Left renal cortex interstitium (tissue), 4 donors: ENCODE measurements around the gene TNS1. TPM values are rescaled to one million over a fixed set of nuclear protein-coding genes. Genes with fewer than 3 reads are reported as not detected.
"Not testable (repeated sequence)": the region's sequence is repeated elsewhere in the genome, so short reads cannot be mapped to it uniquely, and the experiment has no call there.

Source experiments
- DNase-seq, 4 donors: peaks; one replicate each; pipeline ENCODE4 v3.0.0-alpha.2; 2013; ENCODE audit warnings: low read depth in 4 of 4, low spot score in 2 of 4, missing footprints in 1 of 4
- polyA plus RNA-seq, 4 donors: library from polyadenylated mRNA; unstranded; fragments of 120-200 nt; gene quantifications; one replicate each; pipeline ENCODE4 v1.2.1, GENCODE V29; 2013; ENCODE audit not compliant: insufficient read length in 4 of 4

The TNS1 gene
- polyA plus RNA-seq: 10 to 100 TPM; 54.8 to 69.7 (median 62.2) TPM

GRCh38 chr2:218002845-218003180 lies at the start of gene TNS1:
TSS of gene TNS1 (minus strand) at chr2:218002995. CDS start at chr2:218002872, 123 bp downstream.
- no peak for DNase-seq

GRCh38 chr2:218051903-218052302 lies 49.1 kb upstream of the TNS1 start:
- no peak for DNase-seq

GRCh38 chr2:218047536-218048225 lies 44.9 kb upstream of the TNS1 start:
- no peak for DNase-seq

- no peak for DNase-seq
These were observed 43.4 kb upstream of the TNS1 start for GRCh38 chr2:218046238-218046637.

- not testable (repeated sequence) for DNase-seq
These were observed 41.8 kb upstream of the TNS1 start for GRCh38 chr2:218044599-218044998.

GRCh38 chr2:218043701-218044109 lies 40.9 kb upstream of the TNS1 start:
- no peak for DNase-seq

GRCh38 chr2:218043100-218043499 lies 40.3 kb upstream of the TNS1 start:
- DNase-seq: no peak

GRCh38 chr2:218041302-218042168 lies 38.7 kb upstream of the TNS1 start:
- no peak for DNase-seq

GRCh38 chr2:218040883-218041282 lies 38.1 kb upstream of the TNS1 start:
- no peak for DNase-seq

- DNase-seq: no peak
These were observed 36.4 kb upstream of the TNS1 start for GRCh38 chr2:218039171-218039570.

GRCh38 chr2:218036371-218036770 lies 33.6 kb upstream of the TNS1 start:
- no peak for DNase-seq

- DNase-seq: no peak
These were observed 32.8 kb upstream of the TNS1 start for GRCh38 chr2:218035463-218036100.

- DNase-seq: peak in 1 of 4 donors; percentile 26
These were observed 31.9 kb upstream of the TNS1 start for GRCh38 chr2:218034497-218035213.

- no peak for DNase-seq
These were observed 31.0 kb upstream of the TNS1 start for GRCh38 chr2:218033590-218034496.

- DNase-seq: no peak
These were observed 30.4 kb upstream of the TNS1 start for GRCh38 chr2:218033208-218033589.

- no peak for DNase-seq
These were observed 29.8 kb upstream of the TNS1 start for GRCh38 chr2:218032336-218033171.

GRCh38 chr2:218031771-218032257 lies 29.0 kb upstream of the TNS1 start:
- DNase-seq: no peak

GRCh38 chr2:218031261-218031660 lies 28.5 kb upstream of the TNS1 start:
- no peak for DNase-seq
